ENCODE measurements around the gene KCNJ1. TPM values are rescaled to one million over a fixed set of nuclear protein-coding genes. Genes with fewer than 3 reads are reported as not detected.

Gene KCNJ1
- total RNA-seq, 1 donor from 2014 or later, result not detected

DNA sequence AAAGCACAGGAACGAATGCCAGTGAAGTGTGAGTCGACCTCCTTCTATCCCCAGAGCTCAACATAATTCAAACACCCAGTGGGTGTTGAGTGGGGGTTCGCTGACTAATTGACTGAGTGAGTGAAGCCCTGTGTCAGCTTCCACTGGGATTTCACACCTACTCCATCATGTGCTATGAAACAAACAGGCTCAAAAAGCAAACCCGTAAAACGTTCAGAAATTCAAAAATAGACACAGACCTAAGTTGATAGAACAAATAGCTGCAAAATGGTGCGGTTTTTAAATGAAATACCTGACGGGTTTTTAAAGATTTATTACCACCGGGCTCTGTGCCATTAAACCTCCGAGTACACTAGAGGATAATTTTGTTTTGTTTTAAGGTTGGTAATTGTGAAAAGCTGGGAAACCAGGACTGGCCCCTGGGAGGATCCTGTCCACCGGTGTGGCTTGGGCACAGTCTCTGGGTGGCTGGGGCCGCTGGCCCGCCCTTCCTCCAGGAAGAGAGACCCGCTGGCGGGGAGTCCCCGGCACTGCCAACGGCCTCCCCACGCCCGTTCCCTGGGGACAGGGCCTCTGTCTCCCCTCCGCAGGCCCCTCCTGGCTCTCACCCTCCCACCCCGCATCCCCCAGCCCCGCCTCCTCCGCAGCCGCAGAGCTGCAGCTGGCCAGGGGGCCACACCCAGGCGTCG is 37.7 kb upstream of the KCNJ1 start:
- Histone ChIP-seq H3K4me1 (peaks cover 0 to 25% of the 10 kb centered on the region in 2 donors), H3K4me3 (peak overlapping the region; percentile 74 to 83), H3K9me3 (no peaks in the 10 kb centered on the region), H3K27ac (peak overlapping the region; percentile 63 to 72), H3K36me3 (no peaks in the 10 kb centered on the region), H3K27me3 (no peaks in the 10 kb centered on the region)
- TF ChIP-seq, protein P1, sequence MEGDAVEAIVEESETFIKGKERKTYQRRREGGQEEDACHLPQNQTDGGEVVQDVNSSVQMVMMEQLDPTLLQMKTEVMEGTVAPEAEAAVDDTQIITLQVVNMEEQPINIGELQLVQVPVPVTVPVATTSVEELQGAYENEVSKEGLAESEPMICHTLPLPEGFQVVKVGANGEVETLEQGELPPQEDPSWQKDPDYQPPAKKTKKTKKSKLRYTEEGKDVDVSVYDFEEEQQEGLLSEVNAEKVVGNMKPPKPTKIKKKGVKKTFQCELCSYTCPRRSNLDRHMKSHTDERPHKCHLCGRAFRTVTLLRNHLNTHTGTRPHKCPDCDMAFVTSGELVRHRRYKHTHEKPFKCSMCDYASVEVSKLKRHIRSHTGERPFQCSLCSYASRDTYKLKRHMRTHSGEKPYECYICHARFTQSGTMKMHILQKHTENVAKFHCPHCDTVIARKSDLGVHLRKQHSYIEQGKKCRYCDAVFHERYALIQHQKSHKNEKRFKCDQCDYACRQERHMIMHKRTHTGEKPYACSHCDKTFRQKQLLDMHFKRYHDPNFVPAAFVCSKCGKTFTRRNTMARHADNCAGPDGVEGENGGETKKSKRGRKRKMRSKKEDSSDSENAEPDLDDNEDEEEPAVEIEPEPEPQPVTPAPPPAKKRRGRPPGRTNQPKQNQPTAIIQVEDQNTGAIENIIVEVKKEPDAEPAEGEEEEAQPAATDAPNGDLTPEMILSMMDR (IDR thresholded peaks at IDR 0.05), result no peak
- intact Hi-C loops (cut with DNase I), result loop anchor here (2.0 to 10.0 kb wide), 2 partner anchors 14 to 370 kb away; partner anchors contain the start of gene KCNJ5
- DNase-seq (ENCODE audit: low spot score in 2 of 2), result no peak

DNA sequence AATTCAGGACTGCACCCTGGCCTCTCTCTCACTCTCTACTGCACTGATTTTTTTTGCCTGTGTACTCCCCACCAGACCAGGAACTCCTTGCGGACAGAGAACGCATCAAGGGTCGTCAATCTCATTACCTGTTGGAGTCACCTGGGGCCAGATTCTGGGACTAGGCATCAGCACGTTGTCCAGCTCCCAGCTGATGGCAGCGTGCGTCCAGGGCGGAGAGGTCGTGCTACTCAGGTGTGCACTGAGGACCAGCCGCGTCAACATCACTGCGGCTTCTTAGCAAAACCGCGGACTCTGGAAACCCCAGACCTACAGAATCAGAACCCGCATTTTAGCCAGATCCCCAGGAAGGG is 37.2 kb upstream of the KCNJ1 start:
- Histone ChIP-seq H3K9me3 (no peaks in the 10 kb centered on the region), H3K36me3 (no peaks in the 10 kb centered on the region), H3K4me1 (peaks cover 0 to 22% of the 10 kb centered on the region in 2 donors), H3K27ac (no peak overlapping the region), H3K27me3 (no peaks in the 10 kb centered on the region), H3K4me3 (no peak overlapping the region)
- intact Hi-C loops (cut with DNase I), result loop anchor here (2.0 to 10.0 kb wide), 2 partner anchors 13 to 371 kb away; partner anchors contain the start of gene KCNJ5
- DNase-seq (ENCODE audit: low spot score in 2 of 2), result no peak
- TF ChIP-seq, protein P1 (IDR thresholded peaks at IDR 0.05), result no peak

DNA sequence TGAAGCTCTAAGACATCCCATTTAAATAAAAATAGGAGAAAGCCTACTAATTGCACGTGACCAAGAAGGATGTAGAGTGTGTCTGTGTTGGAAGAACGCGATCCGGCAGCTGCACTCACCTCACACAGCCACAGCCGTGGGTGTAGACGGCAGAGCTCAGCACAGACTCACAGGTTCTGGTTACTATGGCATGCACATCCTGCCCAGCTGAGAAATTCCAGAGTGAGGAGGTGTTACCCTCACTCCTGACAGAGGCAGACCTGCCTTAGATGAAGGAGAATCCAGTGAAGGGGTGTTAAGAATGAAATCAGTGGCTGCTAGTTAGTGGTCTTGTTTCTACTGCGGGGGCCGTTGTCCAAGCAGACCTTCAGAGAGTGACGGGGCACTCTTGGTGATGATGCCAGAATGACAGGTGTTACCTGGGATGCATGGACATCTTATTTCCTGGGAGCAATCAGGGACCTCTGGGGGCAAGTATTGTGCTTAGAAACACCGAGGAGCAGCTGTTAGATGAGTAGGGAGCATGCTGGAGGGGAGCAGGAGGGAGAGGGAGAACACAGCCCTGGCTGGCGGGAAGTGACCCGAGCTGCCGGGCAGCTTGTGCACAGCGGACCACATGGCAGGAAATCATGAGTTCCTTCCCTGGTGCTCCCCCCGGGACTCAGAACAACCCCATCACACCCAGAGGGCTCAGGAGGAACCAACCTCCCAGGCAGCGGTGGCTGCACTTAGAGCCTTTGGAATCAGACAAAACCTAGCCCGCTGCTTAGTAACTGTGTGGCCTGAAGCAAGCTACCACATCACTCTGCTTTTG is 36.4 kb upstream of the KCNJ1 start:
- peaks cover 0 to 14% of the 10 kb centered on the region in 2 donors for H3K4me1 ChIP-seq
- intact Hi-C loops (cut with DNase I), result loop anchor here (2.0 to 10.0 kb wide), 2 partner anchors 13 to 371 kb away; partner anchors contain the start of gene KCNJ5
- no peak overlapping the region for H3K27ac ChIP-seq

DNA sequence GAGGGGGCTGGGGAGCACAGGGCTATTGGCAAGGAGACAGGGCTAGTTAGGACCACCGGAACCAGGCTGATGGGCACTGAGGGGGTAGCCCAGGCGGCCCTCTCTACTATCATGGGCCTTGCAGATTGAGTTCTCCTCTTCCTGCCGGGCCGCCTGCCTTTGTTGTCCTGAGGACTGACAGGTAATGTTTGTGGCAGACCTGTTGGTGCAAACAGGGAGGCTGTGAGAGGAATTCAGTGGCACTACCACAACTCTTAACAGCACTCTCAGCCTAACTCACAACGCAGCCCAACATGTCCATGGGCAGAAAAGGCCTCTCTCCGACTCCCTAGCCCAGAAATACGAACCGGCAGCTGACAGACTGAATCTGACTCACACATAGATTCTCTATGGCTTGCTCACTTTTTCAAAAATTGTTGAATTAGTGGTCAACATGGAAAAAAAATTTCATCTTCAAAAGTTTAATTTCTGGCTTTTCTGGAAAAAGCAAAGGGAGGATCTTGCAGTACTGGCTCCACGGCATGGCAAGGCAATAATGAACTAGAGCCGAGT is 35.5 kb upstream of the KCNJ1 start:
- TF ChIP-seq, protein P1 (IDR thresholded peaks at IDR 0.05), result no peak
- intact Hi-C loops (cut with DNase I), result loop anchor here (10.0 kb wide), 1 partner anchor 372 kb away; no protein-coding TSS in a partner anchor
- Histone ChIP-seq H3K36me3 (no peaks in the 10 kb centered on the region), H3K4me1 (peaks cover 0 to 8% of the 10 kb centered on the region in 2 donors), H3K9me3 (no peaks in the 10 kb centered on the region), H3K27ac (no peak overlapping the region), H3K4me3 (no peak overlapping the region), H3K27me3 (no peaks in the 10 kb centered on the region)
- no peak for DNase-seq (ENCODE audit: low spot score in 2 of 2)

More for the DNA sequence above, 36.4 kb upstream of the KCNJ1 start:
- DNase-seq (ENCODE audit: low spot score in 2 of 2), result no peak
- no peaks in the 10 kb centered on the region for H3K9me3 ChIP-seq
- no peaks in the 10 kb centered on the region for H3K27me3 ChIP-seq
- no peak overlapping the region for H3K4me3 ChIP-seq
- TF ChIP-seq, protein P1 (IDR thresholded peaks at IDR 0.05), result no peak
- H3K36me3 ChIP-seq, result no peaks in the 10 kb centered on the region

DNA sequence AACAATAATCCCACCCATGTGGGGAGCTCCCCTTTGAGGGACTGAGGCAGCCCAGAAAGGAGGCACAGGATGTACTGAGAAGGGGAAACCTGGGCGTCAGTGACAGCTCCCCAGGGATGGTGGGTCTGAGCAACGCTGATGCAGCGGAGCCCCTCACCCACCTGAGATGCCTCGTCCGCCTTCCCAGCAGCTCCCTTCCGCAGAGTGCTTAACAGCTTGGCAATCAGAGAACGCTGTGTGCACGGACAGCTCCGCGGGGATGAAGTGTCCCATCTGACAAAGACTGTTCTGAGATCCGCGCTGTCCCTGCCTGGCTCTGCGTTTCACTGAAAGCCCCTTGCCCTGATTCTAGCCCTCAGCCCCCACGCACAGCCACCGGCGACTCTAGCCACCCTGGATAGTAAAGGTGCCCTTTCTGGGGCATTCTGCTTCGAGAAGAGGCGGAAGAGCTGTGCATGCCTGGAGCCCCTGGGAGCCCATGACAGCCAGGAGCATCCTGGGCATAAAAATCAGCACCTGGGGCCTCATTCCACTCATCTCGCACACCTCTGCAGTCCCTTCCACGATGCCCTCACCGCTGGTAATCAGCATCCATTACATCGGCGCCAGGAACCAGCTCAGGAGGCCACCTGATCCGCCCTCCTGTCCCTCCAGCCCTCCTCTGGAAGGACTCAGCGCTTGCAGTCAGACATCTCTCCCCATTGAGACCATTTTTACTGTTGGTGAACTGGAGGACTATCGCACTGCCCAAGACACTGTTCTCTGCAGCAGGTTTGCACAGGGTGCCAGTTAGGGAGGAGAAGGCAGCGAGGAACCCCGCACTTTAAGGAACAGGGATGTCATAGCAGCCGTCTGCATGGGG is 34.8 kb upstream of the KCNJ1 start:
- DNase-seq (ENCODE audit: low spot score in 2 of 2), result no peak
- no peaks in the 10 kb centered on the region for H3K27me3 ChIP-seq
- no peak overlapping the region for H3K27ac ChIP-seq
- H3K9me3 ChIP-seq, result no peaks in the 10 kb centered on the region
- peaks cover 0 to 8% of the 10 kb centered on the region in 2 donors for H3K4me1 ChIP-seq
- no peaks in the 10 kb centered on the region for H3K36me3 ChIP-seq
- intact Hi-C loops (cut with DNase I), result loop anchor here (10.0 kb wide), 1 partner anchor 373 kb away; no protein-coding TSS in a partner anchor
- H3K4me3 ChIP-seq, result no peak overlapping the region
- TF ChIP-seq, protein P1 (IDR thresholded peaks at IDR 0.05), result no peak
